MCF 10A (cell line): Measurements from ENCODE around the gene ZFHX3. TPM values are rescaled to one million over a fixed set of nuclear protein-coding genes. Genes with fewer than 3 reads are reported as not detected.

Experiments used
- BruUV-seq: library from RNA; stranded (reverse); fragments of 400-500 nt; replicated peaks from 2 replicates; lab custom pipeline; 2021; lab: Mats Ljungman, UMichigan
- CTCF ChIA-PET: fragments of 300-600 bp; sonication (Branson Sonifier 250); formaldehyde crosslinking; extraction: SDS; loops from one replicate; lab custom pipeline; 2021; ENCODE audit warnings: antibody characterized with exemption, inconsistent platforms; lab: Yijun Ruan, JAX
- POLR2A ChIA-PET: fragments of 300-600, 350-650 bp; sonication (Branson Sonifier 250); formaldehyde crosslinking; extraction: SDS; loops from one replicate; lab custom pipeline; 2020; ENCODE audit warnings: antibody characterized with exemption, inconsistent platforms; lab: Yijun Ruan, JAX
- DNase-seq: peaks from one replicate; pipeline ENCODE4 v3.0.0-alpha.2; 2018; ENCODE audit not compliant: unreplicated experiment
- H3K27ac Mint-ChIP-seq: one replicate; pipeline ENCODE4 v1.8.0; 2022; ENCODE audit warnings: mild to moderate bottlenecking, low read depth, mixed read lengths; ENCODE audit not compliant: unreplicated experiment
- H3K27me3 Mint-ChIP-seq: one replicate; pipeline ENCODE4 v1.8.0; 2022; ENCODE audit warnings: mixed read lengths; ENCODE audit not compliant: insufficient read depth, unreplicated experiment
- H3K36me3 Mint-ChIP-seq: one replicate; pipeline ENCODE4 v1.8.0; 2022; ENCODE audit warnings: mild to moderate bottlenecking, moderate library complexity, mixed read lengths; ENCODE audit not compliant: insufficient read depth, unreplicated experiment
- H3K4me1 Mint-ChIP-seq: one replicate; pipeline ENCODE4 v1.8.0; 2022; ENCODE audit warnings: mixed read lengths; ENCODE audit not compliant: insufficient read depth, unreplicated experiment
- H3K4me3 Mint-ChIP-seq: one replicate; pipeline ENCODE4 v1.8.0; 2022; ENCODE audit warnings: mild to moderate bottlenecking, moderate library complexity, mixed read lengths; ENCODE audit not compliant: unreplicated experiment
- H3K9me3 Mint-ChIP-seq: one replicate; pipeline ENCODE4 v1.8.0; 2022; ENCODE audit warnings: mixed read lengths; ENCODE audit not compliant: unreplicated experiment
- CTCF ChIP-seq: fragments of 200-600 bp; IDR thresholded peaks from one replicate; pipeline ENCODE4 v1.8.0; 2022; ENCODE audit warnings: antibody characterized with exemption, mild to moderate bottlenecking; ENCODE audit not compliant: unreplicated experiment
- intact Hi-C: fragments of 100-400 bp; cut with micrococcal nuclease; formaldehyde crosslinking; loops from 2 replicates; pipeline ENCODE4 v1.14.1; 2022
- total RNA-seq: library from RNA; stranded (reverse); gene quantifications from 2 replicates; pipeline ENCODE4 v1.2.3, GENCODE V29; 2022

The ZFHX3 gene
- total RNA-seq, 1 experiment from 2014 or later = 27.4 TPM

GRCh38 chr16:72936408-72936807 lies 111.5 kb downstream of the ZFHX3 start:
- ChIA-PET CTCF (interaction anchor here (0.7 to 1.3 kb wide), 3 partner anchors 104 to 444 kb away, joined by 3 to 11 read pairs (median 3); no protein-coding TSS in a partner anchor), POLR2A (no interaction called here)
- Mint-ChIP-seq H3K4me1 (peaks cover 31% of the 10 kb centered on the region), H3K27ac (no peak overlapping the region), H3K4me3 (no peak overlapping the region), H3K9me3 (no peaks in the 10 kb centered on the region), H3K36me3 (peaks cover 30% of the 10 kb centered on the region), H3K27me3 (no peaks in the 10 kb centered on the region)
- intact Hi-C loops = no loop called here
- DNase-seq = no peak
- BruUV-seq = no TSS peak
- no peak for TF ChIP-seq CTCF

- ChIA-PET POLR2A (no interaction called here), CTCF (interaction anchor here (0.6 to 1.3 kb wide), 3 partner anchors 103 to 472 kb away, joined by 3 to 11 read pairs (median 3); no protein-coding TSS in a partner anchor)
- TF ChIP-seq CTCF = no peak
- Mint-ChIP-seq H3K36me3 (peaks cover 32% of the 10 kb centered on the region), H3K27me3 (no peaks in the 10 kb centered on the region), H3K4me1 (peaks cover 31% of the 10 kb centered on the region), H3K4me3 (no peak overlapping the region), H3K9me3 (no peaks in the 10 kb centered on the region), H3K27ac (no peak overlapping the region)
- BruUV-seq = no TSS peak
- intact Hi-C loops = no loop called here
- DNase-seq = no peak
Measured at GRCh38 chr16:72935896-72936295, 112.0 kb downstream of the ZFHX3 start.

GRCh38 chr16:72934636-72935403 lies 113.1 kb downstream of the ZFHX3 start:
- no peak for TF ChIP-seq CTCF
- no TSS peak for BruUV-seq
- Mint-ChIP-seq H3K27ac (no peak overlapping the region), H3K4me3 (no peak overlapping the region), H3K36me3 (peaks cover 32% of the 10 kb centered on the region), H3K9me3 (no peaks in the 10 kb centered on the region), H3K27me3 (no peaks in the 10 kb centered on the region), H3K4me1 (peaks cover 31% of the 10 kb centered on the region)
- DNase-seq = peak; percentile 46
- intact Hi-C loops = no loop called here
- POLR2A ChIA-PET = interaction anchor here (0.6 to 1.3 kb wide), 2 partner anchors 58 to 369 kb away, joined by 4 read pairs; no protein-coding TSS in a partner anchor
- CTCF ChIA-PET = interaction anchor here (0.7 to 1.1 kb wide), 4 partner anchors 19 to 941 kb away, joined by 3 to 7 read pairs (median 4); no protein-coding TSS in a partner anchor

GRCh38 chr16:72932677-72933335 lies 115.1 kb downstream of the ZFHX3 start:
- ChIA-PET CTCF (interaction anchor here (0.6 to 1.5 kb wide), 4 partner anchors 43 to 350 kb away, joined by 3 to 5 read pairs (median 4); no protein-coding TSS in a partner anchor), POLR2A (interaction anchor here (1.0 kb wide), 1 partner anchor 123 kb away, joined by 3 read pairs; no protein-coding TSS in a partner anchor)
- peaks cover 14% of the 10 kb centered on the region for H3K4me1 Mint-ChIP-seq
- no peak for TF ChIP-seq CTCF
- no peak for DNase-seq
- intact Hi-C loops = no loop called here
- H3K27ac Mint-ChIP-seq = no peak overlapping the region
- peaks cover 26% of the 10 kb centered on the region for H3K36me3 Mint-ChIP-seq
- H3K4me3 Mint-ChIP-seq = no peak overlapping the region
- no TSS peak for BruUV-seq
- H3K9me3 Mint-ChIP-seq = no peaks in the 10 kb centered on the region
- H3K27me3 Mint-ChIP-seq = no peaks in the 10 kb centered on the region
